NCI-H187 treated with DMSO at 0.1 percent for 48 hours (cell line): ENCODE data around the gene ITPR2.
"Not testable (repeated sequence)": the region's sequence is repeated elsewhere in the genome, so short reads cannot be mapped to it uniquely, and the experiment has no call there.

Source experiments
- DNase-seq: peaks from one replicate; lab custom pipeline; 2025; lab: John Stamatoyannopoulos, UW

ITPR2 gene

GRCh38 chr12:26848156-26848825 is 15.3 kb upstream of the ITPR2 start:
- DNase-seq: no peak

- DNase-seq: no peak
Measured at GRCh38 chr12:26847431-26847830, 14.4 kb upstream of the ITPR2 start.

- DNase-seq: no peak
Measured at GRCh38 chr12:26846416-26846815, 13.4 kb upstream of the ITPR2 start.

- DNase-seq: no peak
Measured at GRCh38 chr12:26845984-26846383, 13.0 kb upstream of the ITPR2 start.

GRCh38 chr12:26845057-26845666 is 12.2 kb upstream of the ITPR2 start:
- no peak for DNase-seq

- DNase-seq: no peak
Measured at GRCh38 chr12:26843311-26843710, 10.3 kb upstream of the ITPR2 start.

GRCh38 chr12:26841085-26841484 is 8.1 kb upstream of the ITPR2 start:
- no peak for DNase-seq

GRCh38 chr12:26839512-26839911 is 6.5 kb upstream of the ITPR2 start:
- DNase-seq: no peak

- no peak for DNase-seq
Measured at GRCh38 chr12:26838888-26839416, 6.0 kb upstream of the ITPR2 start.

GRCh38 chr12:26836201-26836600 is 3.2 kb upstream of the ITPR2 start:
- no peak for DNase-seq

- not testable (repeated sequence) for DNase-seq
Measured at GRCh38 chr12:26834503-26835060, 1.6 kb upstream of the ITPR2 start.

- DNase-seq: no peak
Measured at GRCh38 chr12:26833743-26834490, 923 bp upstream of the ITPR2 start.

- no peak for DNase-seq
Measured at GRCh38 chr12:26831951-26832821, 808 bp downstream of the ITPR2 start.

- no peak for DNase-seq
Measured at GRCh38 chr12:26830783-26831551, 2.0 kb downstream of the ITPR2 start.

- no peak for DNase-seq
Measured at GRCh38 chr12:26830363-26830762, 2.6 kb downstream of the ITPR2 start.

GRCh38 chr12:26828280-26829073 is 4.5 kb downstream of the ITPR2 start:
- no peak for DNase-seq

- no peak for DNase-seq
Measured at GRCh38 chr12:26826437-26826836, 6.6 kb downstream of the ITPR2 start.

- DNase-seq: no peak
Measured at GRCh38 chr12:26825459-26826016, 7.5 kb downstream of the ITPR2 start.

- DNase-seq: no peak
Measured at GRCh38 chr12:26823390-26823789, 9.6 kb downstream of the ITPR2 start.

GRCh38 chr12:26822026-26822425 is 11.0 kb downstream of the ITPR2 start:
- no peak for DNase-seq
